ENCODE data around the gene LRRC9. TPM values are rescaled to one million over a fixed set of nuclear protein-coding genes. Genes with fewer than 3 reads are reported as not detected.

LRRC9 gene
- total and polyA plus RNA-seq, 2 of the 13 experiments (the other 11 are each of a cell fraction or from before 2014, with no cell fraction given), result 0.08 to 0.18 TPM

DNA sequence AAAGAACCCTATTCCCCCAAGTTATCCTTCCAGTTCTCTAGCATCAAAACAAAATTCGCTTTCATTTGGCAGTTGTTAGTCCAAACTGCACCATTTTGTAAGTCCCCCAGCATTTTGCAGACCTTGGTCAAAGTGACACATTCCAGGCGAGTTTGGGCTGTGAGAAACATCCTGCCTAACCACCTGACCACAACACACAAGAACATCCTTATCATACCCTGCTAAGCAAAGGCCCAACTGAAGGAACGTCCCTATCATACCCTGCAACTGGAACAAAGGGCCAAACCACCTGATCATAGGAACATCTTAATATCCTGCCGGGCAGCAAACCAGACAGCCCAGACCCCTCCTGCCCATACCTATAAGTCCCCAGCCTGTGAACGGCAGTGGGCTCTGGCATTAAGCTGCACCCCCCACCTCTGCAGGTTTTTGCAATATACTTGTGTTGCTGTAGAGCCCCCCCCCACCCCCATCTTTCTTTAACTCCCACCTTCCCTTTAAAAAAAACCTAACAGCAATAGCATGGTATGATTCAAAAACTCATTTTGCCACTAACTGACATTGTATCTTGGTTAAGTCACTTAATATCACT is 174.5 kb downstream of the LRRC9 start (continued):
- TF ChIP-seq, protein P1, sequence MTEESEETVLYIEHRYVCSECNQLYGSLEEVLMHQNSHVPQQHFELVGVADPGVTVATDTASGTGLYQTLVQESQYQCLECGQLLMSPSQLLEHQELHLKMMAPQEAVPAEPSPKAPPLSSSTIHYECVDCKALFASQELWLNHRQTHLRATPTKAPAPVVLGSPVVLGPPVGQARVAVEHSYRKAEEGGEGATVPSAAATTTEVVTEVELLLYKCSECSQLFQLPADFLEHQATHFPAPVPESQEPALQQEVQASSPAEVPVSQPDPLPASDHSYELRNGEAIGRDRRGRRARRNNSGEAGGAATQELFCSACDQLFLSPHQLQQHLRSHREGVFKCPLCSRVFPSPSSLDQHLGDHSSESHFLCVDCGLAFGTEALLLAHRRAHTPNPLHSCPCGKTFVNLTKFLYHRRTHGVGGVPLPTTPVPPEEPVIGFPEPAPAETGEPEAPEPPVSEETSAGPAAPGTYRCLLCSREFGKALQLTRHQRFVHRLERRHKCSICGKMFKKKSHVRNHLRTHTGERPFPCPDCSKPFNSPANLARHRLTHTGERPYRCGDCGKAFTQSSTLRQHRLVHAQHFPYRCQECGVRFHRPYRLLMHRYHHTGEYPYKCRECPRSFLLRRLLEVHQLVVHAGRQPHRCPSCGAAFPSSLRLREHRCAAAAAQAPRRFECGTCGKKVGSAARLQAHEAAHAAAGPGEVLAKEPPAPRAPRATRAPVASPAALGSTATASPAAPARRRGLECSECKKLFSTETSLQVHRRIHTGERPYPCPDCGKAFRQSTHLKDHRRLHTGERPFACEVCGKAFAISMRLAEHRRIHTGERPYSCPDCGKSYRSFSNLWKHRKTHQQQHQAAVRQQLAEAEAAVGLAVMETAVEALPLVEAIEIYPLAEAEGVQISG (CRISPR knock-in tag; IDR thresholded peaks at IDR 0.05), result peak; percentile 40; the same call in 1 of the 2 replicates
- TF ChIP-seq, protein P2, sequence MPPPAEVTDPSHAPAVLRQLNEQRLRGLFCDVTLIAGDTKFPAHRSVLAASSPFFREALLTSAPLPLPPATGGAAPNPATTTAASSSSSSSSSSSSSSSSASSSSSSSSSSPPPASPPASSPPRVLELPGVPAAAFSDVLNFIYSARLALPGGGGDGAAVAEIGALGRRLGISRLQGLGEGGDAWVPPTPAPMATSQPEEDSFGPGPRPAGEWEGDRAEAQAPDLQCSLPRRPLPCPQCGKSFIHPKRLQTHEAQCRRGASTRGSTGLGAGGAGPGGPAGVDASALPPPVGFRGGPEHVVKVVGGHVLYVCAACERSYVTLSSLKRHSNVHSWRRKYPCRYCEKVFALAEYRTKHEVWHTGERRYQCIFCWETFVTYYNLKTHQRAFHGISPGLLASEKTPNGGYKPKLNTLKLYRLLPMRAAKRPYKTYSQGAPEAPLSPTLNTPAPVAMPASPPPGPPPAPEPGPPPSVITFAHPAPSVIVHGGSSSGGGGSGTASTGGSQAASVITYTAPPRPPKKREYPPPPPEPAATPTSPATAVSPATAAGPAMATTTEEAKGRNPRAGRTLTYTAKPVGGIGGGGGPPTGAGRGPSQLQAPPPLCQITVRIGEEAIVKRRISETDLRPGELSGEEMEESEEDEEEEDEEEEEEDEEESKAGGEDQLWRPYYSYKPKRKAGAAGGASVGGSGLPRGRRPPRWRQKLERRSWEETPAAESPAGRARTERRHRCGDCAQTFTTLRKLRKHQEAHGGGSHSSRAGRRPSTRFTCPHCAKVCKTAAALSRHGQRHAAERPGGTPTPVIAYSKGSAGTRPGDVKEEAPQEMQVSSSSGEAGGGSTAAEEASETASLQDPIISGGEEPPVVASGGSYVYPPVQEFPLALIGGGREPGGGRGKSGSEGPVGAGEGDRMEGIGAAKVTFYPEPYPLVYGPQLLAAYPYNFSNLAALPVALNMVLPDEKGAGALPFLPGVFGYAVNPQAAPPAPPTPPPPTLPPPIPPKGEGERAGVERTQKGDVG (CRISPR knock-in tag; IDR thresholded peaks at IDR 0.05; ENCODE audit: borderline replicate concordance), result no peak
- TF ChIP-seq FOSL2 (CRISPR knock-in tag; IDR thresholded peaks at IDR 0.05) (peak; percentile 92), ZMYM4 (CRISPR knock-in tag; IDR thresholded peaks at IDR 0.05) (peak; percentile 25; the same call in 1 of the 2 replicates), ZNF703 (CRISPR knock-in tag; IDR thresholded peaks at IDR 0.05; ENCODE audit: borderline replicate concordance) (no peak), TARDBP (CRISPR knock-in tag; IDR thresholded peaks at IDR 0.05) (peak; percentile 53; the same call in 1 of the 2 replicates), ZNF660 (CRISPR knock-in tag; IDR thresholded peaks at IDR 0.05; ENCODE audit: borderline replicate concordance, low read depth) (no peak), ARID2 (CRISPR knock-in tag; IDR thresholded peaks at IDR 0.05; ENCODE audit: borderline replicate concordance) (no peak), ARNTL (CRISPR knock-in tag; IDR thresholded peaks at IDR 0.05) (no peak), MBNL3 (CRISPR knock-in tag; conservative IDR thresholded peaks at IDR 0.05) (no peak), ZNF878 (CRISPR knock-in tag; IDR thresholded peaks at IDR 0.05) (no peak), SALL1 (CRISPR knock-in tag; IDR thresholded peaks at IDR 0.05) (peak; percentile 62)

All from HepG2 (cell line).